IPS-18c (cell line): ENCODE results near the gene SPATA6L.
"Not testable (repeated sequence)": the region's sequence is repeated elsewhere in the genome, so short reads cannot be mapped to it uniquely, and the experiment has no call there.

Source experiments
- H3K4me3 ChIP-seq: 2 replicates; pipeline ENCODE4 v1.7.0; 2013; ENCODE audit warnings: low read depth, mild to moderate bottlenecking, low read length, moderate library complexity; ENCODE audit not compliant: insufficient read depth
- H3K9me3 ChIP-seq: one replicate; pipeline ENCODE4 v1.6.1; 2013; ENCODE audit warnings: mild to moderate bottlenecking, low read length, moderate library complexity; ENCODE audit not compliant: control insufficient read depth, insufficient read depth

Gene SPATA6L

DNA sequence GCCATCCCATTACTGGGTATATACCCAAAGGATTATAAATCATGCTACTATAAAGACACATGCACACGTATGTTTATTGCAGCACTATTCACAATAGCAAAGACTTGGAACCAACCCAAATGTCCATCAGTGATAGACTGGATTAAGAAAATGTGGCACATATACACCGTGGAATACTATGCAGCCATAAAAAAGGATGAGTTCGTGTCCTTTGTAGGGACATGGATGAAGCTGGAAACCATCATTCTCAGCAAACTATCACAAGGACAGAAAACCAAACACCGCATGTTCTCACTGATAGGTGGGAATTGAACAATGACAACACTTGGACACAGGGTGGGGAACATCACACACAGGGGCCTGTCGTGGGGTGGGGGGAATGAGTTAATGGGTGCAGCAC, 5.6 kb downstream of the SPATA6L start:
- H3K4me3 ChIP-seq, H3K9me3 ChIP-seq: not testable (repeated sequence)

DNA sequence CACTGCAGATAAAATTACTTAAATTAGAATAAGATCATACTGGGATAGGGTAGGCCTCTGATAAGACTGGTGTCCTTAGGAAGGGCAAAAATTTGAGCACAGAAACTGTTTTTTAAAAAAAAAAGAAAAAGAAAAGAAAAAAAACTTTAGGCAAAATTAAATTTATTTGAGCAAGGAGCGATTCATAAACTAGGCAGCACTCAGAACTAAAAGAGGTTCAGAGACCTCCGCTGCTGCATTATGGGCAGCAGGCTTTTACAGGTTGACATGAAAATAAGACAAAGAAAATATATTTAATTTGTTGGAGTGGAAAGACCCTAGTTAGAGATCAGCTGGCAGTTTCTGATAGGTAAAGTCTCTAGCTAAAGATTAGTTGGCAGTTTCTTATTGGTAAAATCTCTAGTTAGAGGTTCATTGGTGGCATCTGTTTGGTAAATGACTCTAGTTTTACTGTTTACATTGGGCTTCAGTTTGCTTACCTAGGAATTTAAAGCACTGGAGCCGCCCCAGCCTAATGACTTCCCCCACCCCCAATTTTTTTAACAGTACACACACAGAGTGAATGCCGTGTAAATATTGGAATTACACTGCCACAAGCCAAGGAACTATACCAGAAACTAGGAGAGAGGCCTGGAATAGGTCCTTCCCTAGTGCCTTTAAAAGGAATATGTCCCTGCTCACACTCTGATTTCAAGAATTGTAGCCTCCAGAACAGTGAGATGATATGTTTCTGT, 8.7 kb downstream of the SPATA6L start:
- Histone ChIP-seq H3K4me3 (no peak overlapping the region), H3K9me3 (no peaks in the 10 kb centered on the region)

DNA sequence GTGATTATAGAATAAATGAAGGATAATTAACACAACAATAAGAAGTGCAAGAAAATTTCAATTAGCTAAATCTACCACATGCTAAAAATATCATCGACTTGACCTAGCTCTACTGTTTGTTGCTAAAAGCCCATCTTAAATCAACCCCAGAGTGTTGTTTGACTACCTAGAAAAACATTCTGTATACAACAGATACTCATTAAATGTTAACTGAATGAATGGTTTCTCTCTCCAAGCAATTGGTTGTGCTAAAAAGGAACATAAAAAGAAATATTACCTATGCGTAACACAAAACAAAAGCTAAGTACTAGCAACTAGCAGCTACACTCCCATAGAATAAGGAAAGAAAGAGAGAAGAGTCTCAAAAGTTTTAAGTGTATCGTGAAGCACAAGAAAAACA, 9.7 kb downstream of the SPATA6L start:
- H3K9me3 ChIP-seq: no peaks in the 10 kb centered on the region
- no peak overlapping the region for H3K4me3 ChIP-seq

DNA sequence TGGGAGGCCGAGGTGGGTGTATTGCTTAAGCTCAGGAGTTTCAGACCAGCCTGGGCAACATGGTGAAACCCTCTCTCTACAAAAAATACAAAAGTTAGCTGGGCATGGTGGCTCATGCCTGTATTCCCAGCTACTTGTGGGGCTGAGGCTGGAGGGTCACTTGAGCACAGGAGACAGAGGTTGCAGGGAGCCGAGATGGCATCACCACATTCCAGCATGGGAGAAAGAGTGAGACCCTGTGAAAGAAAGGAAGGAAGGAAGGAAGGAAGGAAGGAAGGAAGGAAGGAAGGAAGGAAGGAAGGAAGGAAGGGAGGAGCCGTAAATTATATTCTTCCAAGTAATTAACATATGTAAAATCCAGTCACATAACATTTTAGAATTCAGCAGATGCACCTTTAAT, 10.1 kb downstream of the SPATA6L start:
- H3K9me3 ChIP-seq, H3K4me3 ChIP-seq: not testable (repeated sequence)

DNA sequence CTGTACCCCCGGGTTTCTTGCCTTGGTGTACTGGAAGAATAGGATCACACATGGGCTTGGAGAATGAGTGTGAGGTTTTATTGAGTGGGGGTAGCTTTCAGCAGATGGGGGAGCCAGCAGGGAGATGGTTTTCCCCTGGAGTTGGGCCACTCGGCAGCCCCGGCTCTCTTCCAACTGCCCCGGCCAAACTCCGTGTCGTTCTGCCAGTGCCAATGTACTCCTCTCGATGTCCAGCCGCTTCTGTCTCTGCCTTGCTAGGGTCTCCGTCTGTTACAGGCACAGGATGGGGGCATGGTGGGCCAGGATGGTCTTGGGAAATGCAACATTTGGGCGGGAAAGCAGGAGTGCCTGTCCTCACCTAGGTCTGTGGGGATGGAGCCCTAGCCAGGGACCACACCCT, 11.7 kb downstream of the SPATA6L start:
- Histone ChIP-seq H3K4me3 (no peak overlapping the region), H3K9me3 (no peaks in the 10 kb centered on the region)

DNA sequence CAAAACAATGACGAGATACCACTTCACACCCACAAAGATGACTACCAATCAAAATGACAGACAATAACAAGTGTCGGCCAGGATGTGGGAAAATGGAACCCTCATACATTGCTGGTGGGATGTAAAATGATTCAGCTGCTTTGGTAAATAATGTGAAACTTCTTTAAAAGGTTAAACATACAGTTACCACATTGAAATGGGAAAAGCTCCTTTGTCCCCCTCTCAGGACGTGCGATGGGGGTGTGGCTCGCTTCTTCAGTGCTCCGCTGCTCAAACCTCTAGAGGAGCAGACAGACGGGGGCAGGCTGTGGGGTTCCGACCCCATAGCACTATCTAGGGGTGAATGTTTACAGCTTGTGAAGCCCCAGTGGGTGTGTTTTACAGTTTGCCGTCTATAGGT, 12.2 kb downstream of the SPATA6L start:
- no peak overlapping the region for H3K4me3 ChIP-seq
- no peaks in the 10 kb centered on the region for H3K9me3 ChIP-seq

DNA sequence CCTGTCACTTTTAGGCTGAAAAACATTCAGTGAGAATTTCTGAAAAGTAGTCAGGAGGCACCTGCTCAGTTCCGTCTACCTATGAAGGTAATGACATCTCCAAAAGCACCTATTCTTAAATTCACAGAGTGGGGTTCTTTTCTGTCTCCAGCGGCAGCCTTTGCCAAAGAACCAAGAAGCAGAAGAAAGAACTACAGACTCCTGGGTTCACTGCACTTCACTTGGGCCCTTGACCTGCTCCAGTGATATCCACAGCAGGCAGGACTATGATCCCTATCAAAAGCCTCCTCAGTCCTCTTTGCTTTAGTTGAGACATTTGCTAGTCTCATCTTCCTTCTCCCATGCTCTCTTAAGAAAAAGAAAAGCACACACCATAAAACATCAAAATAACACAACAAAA, 23.9 kb downstream of the SPATA6L start:
- Histone ChIP-seq H3K9me3 (no peaks in the 10 kb centered on the region), H3K4me3 (no peak overlapping the region)

DNA sequence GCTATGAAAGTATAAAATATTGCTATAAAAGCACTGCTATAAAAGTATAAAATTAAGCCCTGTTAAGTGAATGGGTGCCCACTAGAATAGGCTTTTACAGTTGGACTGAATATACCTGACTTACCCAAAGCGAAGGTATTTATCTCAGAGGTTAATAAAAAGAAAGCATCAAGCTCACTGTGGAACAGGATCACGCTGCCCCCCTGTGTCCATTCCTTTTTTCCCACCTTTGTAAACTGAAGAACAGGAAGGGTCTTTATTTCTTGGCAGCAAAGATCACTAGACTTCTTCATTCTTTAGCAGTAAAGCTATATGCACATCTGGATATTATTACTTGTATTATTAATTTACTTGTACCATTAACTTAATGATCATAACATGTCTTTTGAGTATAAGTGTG, 26.3 kb downstream of the SPATA6L start:
- Histone ChIP-seq H3K9me3 (no peaks in the 10 kb centered on the region), H3K4me3 (no peak overlapping the region)

DNA sequence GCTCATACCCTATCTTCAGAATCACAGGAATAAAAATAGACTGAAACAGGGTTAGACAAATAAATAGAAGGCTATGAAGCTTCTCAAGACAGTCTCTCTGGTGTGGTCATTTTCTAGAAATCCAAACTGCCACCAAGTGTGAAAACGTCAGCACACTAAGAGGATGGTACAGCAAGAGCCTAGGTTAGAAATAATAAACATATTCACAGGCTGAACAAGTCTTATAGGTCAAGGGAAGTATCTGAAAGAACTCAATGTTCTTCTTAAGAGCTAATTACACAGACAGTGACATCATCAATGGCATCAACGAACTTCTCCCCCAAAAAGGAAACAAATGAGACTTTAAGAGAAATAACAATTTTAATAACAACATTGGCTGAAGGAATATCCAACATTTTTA, 26.9 kb downstream of the SPATA6L start:
- no peaks in the 10 kb centered on the region for H3K9me3 ChIP-seq
- H3K4me3 ChIP-seq: no peak overlapping the region

DNA sequence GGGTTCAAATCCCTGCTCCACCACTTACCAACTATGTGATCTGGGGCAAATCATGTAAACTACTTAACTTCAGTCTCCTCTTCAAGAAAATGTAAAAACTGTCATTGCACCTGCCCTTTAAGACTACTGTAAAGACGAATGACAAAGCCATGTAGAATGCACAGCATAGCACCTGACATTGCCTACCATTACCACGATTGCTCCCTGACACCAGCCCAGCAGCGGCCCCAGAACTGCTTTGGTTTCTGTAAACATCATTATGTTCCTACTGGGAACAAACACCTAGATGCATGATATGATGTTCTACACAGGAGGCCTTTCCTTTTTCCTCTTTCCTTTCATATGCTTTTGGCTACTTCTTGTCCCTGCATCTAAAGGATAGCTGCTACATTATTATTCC, 27.3 kb downstream of the SPATA6L start:
- Histone ChIP-seq H3K9me3 (no peaks in the 10 kb centered on the region), H3K4me3 (no peak overlapping the region)

DNA sequence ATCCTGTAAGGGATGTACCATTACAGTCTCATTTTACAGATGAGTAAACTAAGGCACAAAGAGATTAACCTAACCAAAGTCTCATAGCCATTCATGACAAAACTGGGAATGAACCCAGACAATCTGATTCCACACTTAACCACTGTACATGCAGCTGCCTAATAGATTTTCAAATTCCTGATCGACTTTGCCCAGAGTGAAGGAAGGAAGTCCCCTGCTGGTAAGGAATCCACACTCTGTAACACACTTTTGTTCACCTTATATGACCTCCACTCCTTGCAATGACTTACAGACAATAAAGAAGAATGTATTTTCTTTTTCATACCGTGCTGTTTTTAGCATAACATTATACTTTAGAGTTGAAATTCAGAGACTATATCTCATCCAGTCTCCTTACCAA, 35.4 kb downstream of the SPATA6L start:
- H3K4me3 ChIP-seq: no peak overlapping the region
- H3K9me3 ChIP-seq: no peaks in the 10 kb centered on the region

DNA sequence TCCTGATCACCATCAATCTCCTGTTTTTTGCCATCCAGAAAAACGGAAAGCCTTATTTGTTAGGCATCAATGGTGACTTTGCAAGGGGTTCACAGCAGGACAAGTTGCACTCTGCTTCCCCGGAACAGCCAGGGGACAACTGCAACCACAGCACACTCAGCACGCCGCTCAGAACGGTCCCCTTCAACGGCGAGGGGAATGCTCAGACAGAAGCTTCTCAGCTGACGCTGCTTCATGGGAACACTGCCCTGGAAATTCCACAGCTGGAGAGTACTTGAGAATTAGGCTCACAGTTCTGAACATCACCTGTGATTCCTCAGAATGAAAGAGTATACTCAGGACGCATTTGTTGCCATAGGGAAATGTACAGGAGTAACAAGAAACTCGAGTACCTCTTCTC, 44.3 kb downstream of the SPATA6L start:
- no peaks in the 10 kb centered on the region for H3K9me3 ChIP-seq
- no peak overlapping the region for H3K4me3 ChIP-seq

DNA sequence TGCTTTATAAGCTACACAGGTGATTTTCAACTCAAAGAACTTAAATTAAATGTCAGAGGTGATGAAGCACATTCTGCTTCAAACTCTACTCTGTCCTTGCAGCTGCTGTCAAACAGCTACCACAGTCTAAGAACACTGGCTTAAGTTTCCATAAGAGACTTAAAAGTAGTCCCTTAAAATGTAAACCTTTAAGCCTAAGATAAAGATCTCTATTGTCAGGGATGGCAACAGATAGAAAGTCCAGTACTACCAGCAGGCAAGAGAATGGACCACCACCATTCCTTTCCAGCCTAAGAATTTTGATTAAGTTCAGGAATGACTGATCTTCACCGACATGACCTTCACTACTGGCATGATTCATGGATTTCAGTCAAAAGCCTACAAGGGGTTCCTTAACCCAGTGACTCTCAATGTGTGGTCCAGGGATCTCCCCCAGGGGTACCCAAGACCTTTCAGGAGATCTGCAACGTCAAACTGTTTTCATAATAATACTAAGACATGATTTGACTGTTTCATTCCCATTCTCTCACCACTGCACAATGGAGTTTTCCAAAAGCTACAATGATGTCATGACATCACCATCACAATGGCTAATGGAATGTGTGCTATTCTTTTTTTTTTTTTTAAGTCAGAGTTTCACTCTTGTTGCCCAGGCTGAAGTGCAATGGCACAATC, 45.3 kb downstream of the SPATA6L start:
- no peaks in the 10 kb centered on the region for H3K9me3 ChIP-seq
- no peak overlapping the region for H3K4me3 ChIP-seq

DNA sequence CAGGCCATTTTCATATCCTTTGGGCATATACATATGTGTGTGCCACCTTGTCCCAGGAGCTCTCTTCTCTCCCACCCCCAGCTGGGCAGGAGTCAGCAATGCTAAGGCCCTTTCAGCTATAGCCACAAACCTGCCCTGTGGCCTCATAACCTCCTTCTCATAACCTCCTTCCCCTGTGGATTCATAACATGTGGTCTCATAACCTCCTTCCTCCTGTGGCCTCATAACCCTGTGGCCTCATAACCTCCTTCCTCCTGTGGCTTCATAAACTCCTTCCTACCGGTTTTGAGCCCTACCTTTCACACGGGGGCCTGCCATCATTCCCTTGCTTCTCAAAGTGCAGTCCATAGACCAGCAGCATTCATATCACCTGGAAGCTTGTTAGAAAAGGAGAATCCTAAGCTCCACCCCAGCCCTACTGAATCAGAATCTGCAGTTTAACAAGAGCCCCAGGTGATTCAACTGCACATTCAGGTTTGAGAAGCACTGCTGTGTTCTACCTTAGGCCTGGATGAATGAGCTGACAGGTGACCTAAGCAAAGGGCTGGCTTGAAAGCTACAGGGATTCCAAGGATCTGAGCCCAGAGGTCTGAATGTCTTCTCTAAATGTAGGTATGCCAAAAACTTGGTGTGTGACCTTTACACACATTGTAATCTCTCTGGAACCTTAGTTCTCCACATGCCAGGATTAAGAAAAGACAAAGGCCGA, 46.1 kb downstream of the SPATA6L start:
- H3K9me3 ChIP-seq: no peaks in the 10 kb centered on the region
- no peak overlapping the region for H3K4me3 ChIP-seq

DNA sequence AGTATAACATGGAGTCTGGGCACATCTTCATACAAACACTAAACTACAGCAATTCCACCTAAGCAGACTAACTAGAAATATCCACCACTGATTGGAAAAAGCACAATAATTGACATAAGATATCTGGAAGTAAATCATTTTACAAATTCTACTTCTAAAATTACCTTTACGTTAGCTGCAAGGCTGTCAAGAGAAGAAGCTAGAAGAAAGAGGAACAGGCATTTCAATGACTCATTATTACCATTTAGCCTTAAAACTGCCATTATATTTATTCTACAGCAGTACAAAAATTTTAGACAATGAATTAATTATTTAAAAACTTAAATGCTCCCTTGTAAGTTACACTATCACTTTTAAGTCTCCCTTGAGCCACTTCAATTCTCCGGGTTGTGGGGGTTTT, 47.6 kb downstream of the SPATA6L start:
- Histone ChIP-seq H3K9me3 (no peaks in the 10 kb centered on the region), H3K4me3 (no peak overlapping the region)

DNA sequence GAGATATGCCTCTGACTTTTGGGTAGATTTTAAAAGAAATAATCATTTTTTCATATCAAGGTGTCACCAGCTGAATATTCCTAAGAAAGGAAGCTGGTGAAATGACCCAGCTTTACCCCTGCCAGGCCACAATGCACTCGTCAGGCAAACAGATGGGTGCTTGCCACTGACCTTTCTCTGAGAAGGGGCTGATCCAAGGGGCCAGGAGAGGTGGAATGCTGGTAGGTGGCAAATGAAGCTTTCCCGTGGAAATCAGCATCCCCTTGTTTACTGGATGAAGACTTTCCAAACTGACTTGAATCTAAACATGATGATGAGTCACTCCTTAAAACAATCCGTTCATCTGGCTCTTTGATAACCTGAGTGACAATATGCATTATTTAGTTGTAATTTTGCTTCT, 48.5 kb downstream of the SPATA6L start:
- H3K4me3 ChIP-seq: no peak overlapping the region

DNA sequence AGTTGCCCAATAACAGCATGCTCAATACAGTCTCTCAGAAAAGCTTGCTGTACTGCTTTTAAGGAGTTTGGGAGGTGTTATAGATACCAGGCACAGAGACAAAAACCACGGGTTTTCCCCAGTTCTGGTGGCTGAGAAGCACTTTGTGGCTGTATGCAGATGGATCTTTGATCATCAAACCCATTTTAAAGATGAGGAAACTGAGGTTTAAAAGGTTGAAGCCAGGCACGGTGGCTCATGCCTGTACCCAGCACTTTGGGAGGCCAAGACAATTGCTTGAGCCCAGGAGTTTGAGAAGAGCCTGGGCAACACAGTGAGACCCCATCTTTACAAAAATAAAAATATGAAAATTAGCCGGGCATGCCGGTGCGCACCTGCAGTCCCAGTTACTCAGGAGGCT, 50.5 kb downstream of the SPATA6L start:
- Histone ChIP-seq H3K9me3 (no peaks in the 10 kb centered on the region), H3K4me3 (no peak overlapping the region)

More for the DNA sequence above, 48.5 kb downstream of the SPATA6L start:
- H3K9me3 ChIP-seq: no peaks in the 10 kb centered on the region

DNA sequence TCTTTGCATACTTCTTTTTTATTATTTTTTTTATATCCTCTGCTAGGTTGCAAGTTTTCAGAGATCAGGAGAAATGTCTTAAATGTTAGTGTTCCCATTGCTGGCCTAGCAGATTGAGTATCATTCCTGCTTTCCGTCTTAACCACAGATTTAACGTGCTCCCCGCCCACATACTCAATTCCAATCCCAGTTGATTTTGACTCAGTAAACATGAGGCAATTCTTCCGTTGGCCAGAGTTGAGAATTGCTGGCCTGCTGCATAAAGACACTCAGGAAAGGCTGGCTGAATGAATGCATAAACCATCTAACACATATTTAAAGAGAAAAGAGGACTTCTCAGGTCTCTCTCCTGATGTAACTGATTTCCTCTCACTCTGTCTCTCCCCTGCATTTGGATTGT, 51.0 kb downstream of the SPATA6L start:
- H3K9me3 ChIP-seq: no peaks in the 10 kb centered on the region
- no peak overlapping the region for H3K4me3 ChIP-seq
